ENCODE measurements around the gene QRFP. TPM values are rescaled to one million over a fixed set of nuclear protein-coding genes. Genes with fewer than 3 reads are reported as not detected.

The QRFP gene
- total and polyA plus RNA-seq, 2 donors (not counting 1 experiment from before 2014, with no cell fraction given): not detected

DNA sequence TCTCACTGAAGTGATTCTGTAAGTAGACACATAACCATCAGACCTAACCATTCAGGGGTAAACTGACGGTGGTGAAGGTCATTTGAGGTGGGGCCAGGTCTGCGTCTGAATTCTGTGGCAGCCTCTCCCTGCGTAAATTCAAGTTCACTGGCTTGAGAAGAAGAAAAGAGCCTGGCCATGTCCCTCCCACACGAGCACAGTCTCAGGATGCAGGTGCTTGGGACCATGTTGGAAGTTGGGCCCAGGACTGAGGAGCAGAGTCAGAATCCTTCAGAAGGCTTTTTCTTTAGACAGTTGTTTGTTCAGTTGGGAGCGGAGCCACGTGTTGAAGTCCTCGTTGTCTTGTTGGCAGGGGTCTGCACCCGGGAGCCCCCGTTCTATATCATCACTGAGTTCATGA, 24.1 kb downstream of the QRFP start:
- no peak overlapping the region for H2AFZ ChIP-seq (ENCODE audit: low read length)
- no peaks in the 10 kb centered on the region for H3K9me3 ChIP-seq (ENCODE audit: control insufficient read depth, insufficient read depth, low read depth, low read length)
- no peaks in the 10 kb centered on the region for H4K20me1 ChIP-seq (ENCODE audit: control insufficient read depth, extremely low read depth, insufficient read depth, low read length)
- no peaks in the 10 kb centered on the region for H3K4me1 ChIP-seq (ENCODE audit: control insufficient read depth, extremely low read depth, insufficient read depth, low read length)
- no peak overlapping the region for H3K27ac ChIP-seq (ENCODE audit: insufficient read depth, low read length)
- no peaks in the 10 kb centered on the region for H3K27me3 ChIP-seq (ENCODE audit: control insufficient read depth, insufficient read depth, low read length)
- TF ChIP-seq, protein P1, sequence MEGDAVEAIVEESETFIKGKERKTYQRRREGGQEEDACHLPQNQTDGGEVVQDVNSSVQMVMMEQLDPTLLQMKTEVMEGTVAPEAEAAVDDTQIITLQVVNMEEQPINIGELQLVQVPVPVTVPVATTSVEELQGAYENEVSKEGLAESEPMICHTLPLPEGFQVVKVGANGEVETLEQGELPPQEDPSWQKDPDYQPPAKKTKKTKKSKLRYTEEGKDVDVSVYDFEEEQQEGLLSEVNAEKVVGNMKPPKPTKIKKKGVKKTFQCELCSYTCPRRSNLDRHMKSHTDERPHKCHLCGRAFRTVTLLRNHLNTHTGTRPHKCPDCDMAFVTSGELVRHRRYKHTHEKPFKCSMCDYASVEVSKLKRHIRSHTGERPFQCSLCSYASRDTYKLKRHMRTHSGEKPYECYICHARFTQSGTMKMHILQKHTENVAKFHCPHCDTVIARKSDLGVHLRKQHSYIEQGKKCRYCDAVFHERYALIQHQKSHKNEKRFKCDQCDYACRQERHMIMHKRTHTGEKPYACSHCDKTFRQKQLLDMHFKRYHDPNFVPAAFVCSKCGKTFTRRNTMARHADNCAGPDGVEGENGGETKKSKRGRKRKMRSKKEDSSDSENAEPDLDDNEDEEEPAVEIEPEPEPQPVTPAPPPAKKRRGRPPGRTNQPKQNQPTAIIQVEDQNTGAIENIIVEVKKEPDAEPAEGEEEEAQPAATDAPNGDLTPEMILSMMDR (conservative IDR thresholded peaks at IDR 0.05 in 1 of 2, IDR thresholded peaks at IDR 0.05 in 1 of 2; ENCODE audit: low read depth in 1 of 2, low read length in 2 of 2): no peak
- no peak for TF ChIP-seq EZH2 (IDR thresholded peaks at IDR 0.05; ENCODE audit: low read length, missing control alignments)
- no peak overlapping the region for H3K4me2 ChIP-seq (ENCODE audit: extremely low read depth, insufficient read depth, low read length)
- peaks cover 31% of the 10 kb centered on the region for H3K36me3 ChIP-seq (ENCODE audit: control insufficient read depth, insufficient read depth, low read length)
- no peak overlapping the region for H3K4me3 ChIP-seq (replicated peaks in 1 of 4; ENCODE audit: control extremely low read depth in 1 of 4, insufficient read depth in 1 of 4, low read depth in 3 of 4, low read length in 4 of 4)
- H3K9ac ChIP-seq (ENCODE audit: insufficient read depth, low read length): no peak overlapping the region
- no peak for DNase-seq (ENCODE audit: low read depth in 2 of 2)
- peaks cover 32% of the 10 kb centered on the region for H3K79me2 ChIP-seq (ENCODE audit: control insufficient read depth, insufficient read depth, low read length)

DNA sequence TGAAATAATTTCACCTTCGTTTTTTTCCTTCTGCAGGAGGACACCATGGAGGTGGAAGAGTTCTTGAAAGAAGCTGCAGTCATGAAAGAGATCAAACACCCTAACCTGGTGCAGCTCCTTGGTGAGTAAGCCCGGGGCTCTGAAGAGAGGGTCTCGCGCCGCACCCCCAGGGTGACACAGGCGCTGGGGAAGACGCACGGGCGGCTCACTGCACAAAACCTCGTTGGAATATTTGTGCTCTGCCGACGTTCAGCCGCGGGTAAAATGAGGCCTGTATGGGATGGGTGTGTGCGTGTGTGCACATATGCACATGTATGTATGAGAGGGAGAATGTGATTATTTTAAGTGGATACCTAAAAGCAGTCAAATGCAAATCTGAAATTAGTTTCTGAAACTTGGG, 24.5 kb downstream of the QRFP start:
- no peaks in the 10 kb centered on the region for H3K9me3 ChIP-seq (ENCODE audit: control insufficient read depth, insufficient read depth, low read depth, low read length)
- H3K79me2 ChIP-seq (ENCODE audit: control insufficient read depth, insufficient read depth, low read length): peaks cover 36% of the 10 kb centered on the region
- peaks cover 31% of the 10 kb centered on the region for H3K36me3 ChIP-seq (ENCODE audit: control insufficient read depth, insufficient read depth, low read length)
- H3K27me3 ChIP-seq (ENCODE audit: control insufficient read depth, insufficient read depth, low read length): no peaks in the 10 kb centered on the region
- H3K4me3 ChIP-seq (replicated peaks in 1 of 4; ENCODE audit: control extremely low read depth in 1 of 4, insufficient read depth in 1 of 4, low read depth in 3 of 4, low read length in 4 of 4): no peak overlapping the region
- no peak overlapping the region for H3K4me2 ChIP-seq (ENCODE audit: extremely low read depth, insufficient read depth, low read length)
- no peak overlapping the region for H2AFZ ChIP-seq (ENCODE audit: low read length)
- no peak overlapping the region for H3K27ac ChIP-seq (ENCODE audit: insufficient read depth, low read length)
- no peaks in the 10 kb centered on the region for H4K20me1 ChIP-seq (ENCODE audit: control insufficient read depth, extremely low read depth, insufficient read depth, low read length)
- no peak for TF ChIP-seq EZH2 (IDR thresholded peaks at IDR 0.05; ENCODE audit: low read length, missing control alignments)
- TF ChIP-seq, protein P1 (conservative IDR thresholded peaks at IDR 0.05 in 1 of 2, IDR thresholded peaks at IDR 0.05 in 1 of 2; ENCODE audit: low read depth in 1 of 2, low read length in 2 of 2): no peak
- H3K4me1 ChIP-seq (ENCODE audit: control insufficient read depth, extremely low read depth, insufficient read depth, low read length): no peaks in the 10 kb centered on the region
- DNase-seq (ENCODE audit: low read depth in 2 of 2): no peak
- no peak overlapping the region for H3K9ac ChIP-seq (ENCODE audit: insufficient read depth, low read length)

DNA sequence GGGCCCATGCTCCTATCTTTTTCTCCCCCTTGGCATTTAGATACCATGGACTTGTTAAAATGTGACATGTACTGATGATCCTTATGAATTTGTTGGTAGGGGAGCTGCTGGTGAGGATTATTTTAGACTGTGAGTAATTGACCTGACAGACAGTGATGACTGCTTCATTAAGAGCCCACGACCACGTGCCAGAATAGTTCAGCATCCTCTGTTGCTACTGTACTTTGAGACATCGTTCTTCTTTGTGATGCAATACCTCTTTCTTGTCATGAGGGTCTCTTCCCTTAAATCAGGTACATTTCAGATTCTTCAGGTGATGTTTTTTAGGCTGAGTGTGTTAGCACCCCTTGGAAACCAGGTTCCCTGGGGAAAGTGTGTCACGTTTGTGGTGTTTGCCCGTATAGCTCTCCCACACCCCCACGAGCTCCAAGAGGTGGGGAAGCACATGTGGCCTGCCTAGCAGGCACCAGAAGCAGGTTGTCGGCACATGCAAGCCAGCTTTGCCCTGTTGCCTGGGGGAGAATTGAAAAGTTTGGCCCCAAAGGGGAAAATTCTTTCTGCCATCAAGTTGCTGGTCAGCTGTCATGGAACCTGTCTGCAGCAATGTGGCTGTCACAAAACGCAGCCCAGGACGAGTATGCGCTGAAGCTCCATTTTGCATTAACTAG, 25.1 kb downstream of the QRFP start:
- H3K4me2 ChIP-seq (ENCODE audit: extremely low read depth, insufficient read depth, low read length): no peak overlapping the region
- H2AFZ ChIP-seq (ENCODE audit: low read length): no peak overlapping the region
- no peak for DNase-seq (ENCODE audit: low read depth in 2 of 2)
- H3K4me1 ChIP-seq (ENCODE audit: control insufficient read depth, extremely low read depth, insufficient read depth, low read length): peaks cover 4% of the 10 kb centered on the region
- peaks cover 42% of the 10 kb centered on the region for H3K79me2 ChIP-seq (ENCODE audit: control insufficient read depth, insufficient read depth, low read length)
- peaks cover 31% of the 10 kb centered on the region for H3K36me3 ChIP-seq (ENCODE audit: control insufficient read depth, insufficient read depth, low read length)
- no peak overlapping the region for H3K9ac ChIP-seq (ENCODE audit: insufficient read depth, low read length)
- H3K4me3 ChIP-seq (replicated peaks in 1 of 4; ENCODE audit: control extremely low read depth in 1 of 4, insufficient read depth in 1 of 4, low read depth in 3 of 4, low read length in 4 of 4): no peak overlapping the region
- TF ChIP-seq EZH2 (IDR thresholded peaks at IDR 0.05; ENCODE audit: low read length, missing control alignments): no peak
- TF ChIP-seq, protein P1 (conservative IDR thresholded peaks at IDR 0.05 in 1 of 2, IDR thresholded peaks at IDR 0.05 in 1 of 2; ENCODE audit: low read depth in 1 of 2, low read length in 2 of 2): no peak
- no peak overlapping the region for H3K27ac ChIP-seq (ENCODE audit: insufficient read depth, low read length)
- H3K9me3 ChIP-seq (ENCODE audit: control insufficient read depth, insufficient read depth, low read depth, low read length): no peaks in the 10 kb centered on the region
- no peaks in the 10 kb centered on the region for H4K20me1 ChIP-seq (ENCODE audit: control insufficient read depth, extremely low read depth, insufficient read depth, low read length)
- H3K27me3 ChIP-seq (ENCODE audit: control insufficient read depth, insufficient read depth, low read length): no peaks in the 10 kb centered on the region

Data from fibroblast of lung (primary cell).